GM12872 (cell line): ENCODE results near the gene WIPF2.

Experiments
- TF ChIP-seq, protein P1 (sequence below): IDR thresholded peaks from 3 replicates; pipeline ENCODE4 v1.5.1; 2011; ENCODE audit warnings: low read depth, mild to moderate bottlenecking, low read length, moderate library complexity; ENCODE audit not compliant: insufficient read depth

Gene WIPF2, protein sequence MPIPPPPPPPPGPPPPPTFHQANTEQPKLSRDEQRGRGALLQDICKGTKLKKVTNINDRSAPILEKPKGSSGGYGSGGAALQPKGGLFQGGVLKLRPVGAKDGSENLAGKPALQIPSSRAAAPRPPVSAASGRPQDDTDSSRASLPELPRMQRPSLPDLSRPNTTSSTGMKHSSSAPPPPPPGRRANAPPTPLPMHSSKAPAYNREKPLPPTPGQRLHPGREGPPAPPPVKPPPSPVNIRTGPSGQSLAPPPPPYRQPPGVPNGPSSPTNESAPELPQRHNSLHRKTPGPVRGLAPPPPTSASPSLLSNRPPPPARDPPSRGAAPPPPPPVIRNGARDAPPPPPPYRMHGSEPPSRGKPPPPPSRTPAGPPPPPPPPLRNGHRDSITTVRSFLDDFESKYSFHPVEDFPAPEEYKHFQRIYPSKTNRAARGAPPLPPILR

DNA sequence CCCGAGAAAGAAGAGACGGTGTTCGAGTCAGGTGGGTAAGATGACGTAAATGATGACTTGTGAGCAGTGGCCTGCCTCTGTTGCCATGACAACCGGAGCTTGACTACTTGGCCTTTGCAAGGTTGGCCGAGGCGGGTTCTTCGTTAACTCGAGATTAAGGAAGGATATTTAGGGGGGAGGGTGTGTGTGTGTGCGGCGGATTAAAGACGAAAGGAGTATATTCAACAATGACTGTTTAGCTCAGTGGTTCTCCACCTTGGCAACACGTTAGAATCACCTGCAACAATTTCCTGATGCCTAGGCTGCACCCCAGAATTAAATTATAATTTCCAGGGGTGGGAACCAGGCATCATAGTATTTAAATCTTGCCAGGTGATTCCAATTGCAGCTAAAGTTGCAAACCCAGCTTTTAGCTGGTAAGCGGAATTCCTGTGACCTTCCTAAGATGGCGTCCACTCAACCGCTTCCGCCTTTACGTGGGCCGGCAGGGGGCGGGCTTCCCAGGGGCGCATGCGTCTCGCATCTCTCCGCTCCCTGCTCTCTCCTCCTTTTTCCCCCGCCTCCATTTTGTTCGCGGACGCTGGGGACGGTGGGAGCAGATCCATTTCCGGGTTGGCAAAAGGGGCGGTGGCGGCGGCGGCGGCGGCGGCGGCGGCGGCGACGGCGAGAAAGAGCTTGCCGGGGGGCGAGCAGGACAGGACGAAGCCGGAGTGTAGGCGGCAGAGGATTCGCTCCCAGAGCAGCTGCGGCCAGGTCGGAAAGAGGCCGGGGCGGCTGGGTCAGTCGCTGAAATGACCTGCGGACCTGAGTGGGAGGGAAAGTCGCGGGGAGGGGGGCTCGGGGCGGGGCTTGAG, at the start of gene WIPF2:
Gene WIPF2, plus strand, starts transcription at position 565 of the 854 bp plus-strand sequence. CDS start 37,156 bp downstream, outside the sequence.
- TF ChIP-seq, protein P1, sequence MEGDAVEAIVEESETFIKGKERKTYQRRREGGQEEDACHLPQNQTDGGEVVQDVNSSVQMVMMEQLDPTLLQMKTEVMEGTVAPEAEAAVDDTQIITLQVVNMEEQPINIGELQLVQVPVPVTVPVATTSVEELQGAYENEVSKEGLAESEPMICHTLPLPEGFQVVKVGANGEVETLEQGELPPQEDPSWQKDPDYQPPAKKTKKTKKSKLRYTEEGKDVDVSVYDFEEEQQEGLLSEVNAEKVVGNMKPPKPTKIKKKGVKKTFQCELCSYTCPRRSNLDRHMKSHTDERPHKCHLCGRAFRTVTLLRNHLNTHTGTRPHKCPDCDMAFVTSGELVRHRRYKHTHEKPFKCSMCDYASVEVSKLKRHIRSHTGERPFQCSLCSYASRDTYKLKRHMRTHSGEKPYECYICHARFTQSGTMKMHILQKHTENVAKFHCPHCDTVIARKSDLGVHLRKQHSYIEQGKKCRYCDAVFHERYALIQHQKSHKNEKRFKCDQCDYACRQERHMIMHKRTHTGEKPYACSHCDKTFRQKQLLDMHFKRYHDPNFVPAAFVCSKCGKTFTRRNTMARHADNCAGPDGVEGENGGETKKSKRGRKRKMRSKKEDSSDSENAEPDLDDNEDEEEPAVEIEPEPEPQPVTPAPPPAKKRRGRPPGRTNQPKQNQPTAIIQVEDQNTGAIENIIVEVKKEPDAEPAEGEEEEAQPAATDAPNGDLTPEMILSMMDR = peak; percentile 55

DNA sequence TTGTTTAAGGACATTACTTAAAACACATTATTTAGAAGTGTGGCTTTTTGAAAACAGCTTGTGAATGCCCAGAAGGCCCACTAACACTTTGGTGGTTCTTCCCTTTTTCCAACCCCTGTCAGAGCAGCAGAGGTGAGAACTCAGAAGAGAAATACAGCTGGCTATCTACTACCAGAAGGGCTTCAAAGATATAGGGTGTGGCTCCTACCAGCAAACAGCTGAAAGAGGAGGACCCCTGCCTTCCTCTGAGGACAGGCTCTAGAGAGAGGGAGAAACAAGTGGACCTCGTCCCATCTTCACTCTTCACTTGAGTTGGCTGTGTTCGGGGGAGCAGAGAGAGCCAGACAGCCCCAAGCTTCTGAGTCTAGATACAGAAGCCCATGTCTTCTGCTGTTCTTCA, 48.8 kb upstream of the WIPF2 start:
- TF ChIP-seq, protein P1 = no peak

DNA sequence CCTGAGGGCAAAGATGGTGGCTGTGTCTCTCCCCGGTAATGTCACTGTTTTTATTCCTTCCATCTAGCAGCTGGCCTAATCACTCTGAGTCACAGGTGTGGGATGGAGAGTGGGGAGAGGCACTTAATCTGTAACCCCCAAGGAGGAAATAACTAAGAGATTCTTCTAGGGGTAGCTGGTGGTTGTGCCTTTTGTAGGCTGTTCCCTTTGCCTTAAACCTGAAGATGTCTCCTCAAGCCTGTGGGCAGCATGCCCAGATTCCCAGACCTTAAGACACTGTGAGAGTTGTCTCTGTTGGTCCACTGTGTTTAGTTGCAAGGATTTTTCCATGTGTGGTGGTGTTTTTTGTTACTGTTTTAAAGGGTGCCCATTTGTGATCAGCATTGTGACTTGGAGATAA, 47.4 kb upstream of the WIPF2 start:
- TF ChIP-seq, protein P1 = no peak

DNA sequence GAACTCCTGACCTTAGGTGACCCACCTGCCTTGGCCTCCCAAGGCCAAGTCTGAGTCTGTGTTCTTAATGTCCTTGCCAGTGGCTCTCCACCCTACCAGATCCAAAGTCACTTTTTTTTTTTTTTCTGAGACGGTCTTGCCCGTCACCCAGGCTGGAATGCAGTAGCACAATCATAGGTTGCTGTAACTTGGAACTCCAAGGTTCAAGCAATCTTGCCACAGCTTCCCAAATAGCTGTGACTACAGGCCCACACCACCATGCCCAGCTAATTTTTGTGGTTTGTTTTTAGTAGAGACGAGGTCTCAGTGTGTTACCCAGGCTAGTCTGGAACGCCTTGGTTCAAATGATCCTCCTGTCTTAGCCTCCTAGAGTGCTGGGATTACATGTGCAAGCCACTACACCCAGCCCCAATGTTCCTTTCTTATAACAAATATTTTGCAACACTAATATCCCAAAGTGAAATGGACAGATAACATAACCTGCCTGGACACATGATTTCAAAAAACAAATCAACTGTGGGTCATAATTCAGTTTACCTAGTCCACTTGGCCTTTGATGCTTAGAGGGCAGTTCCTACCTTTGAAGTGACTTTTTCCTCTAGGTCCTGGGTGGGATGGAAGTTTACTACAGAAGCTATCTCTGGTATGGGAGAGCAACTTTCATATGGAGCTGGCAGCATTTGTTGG, 45.9 kb upstream of the WIPF2 start:
- TF ChIP-seq, protein P1 = no peak

DNA sequence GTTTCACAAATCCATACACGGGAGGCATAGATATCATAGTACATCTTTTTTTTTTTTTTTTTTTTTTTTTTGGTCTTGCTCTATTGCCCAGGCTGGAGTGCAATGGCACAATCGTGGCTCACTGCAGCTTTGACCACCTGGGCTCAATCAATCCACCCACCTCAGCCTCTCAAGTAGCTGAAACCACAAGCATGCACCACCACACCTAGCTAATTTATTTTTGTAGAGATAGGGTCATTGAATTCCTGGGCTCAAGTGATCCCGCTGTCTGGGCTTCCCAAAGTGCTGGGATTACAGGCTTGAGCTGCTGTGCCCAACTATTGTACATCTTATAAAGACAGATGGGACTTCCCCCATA, 45.3 kb upstream of the WIPF2 start:
- TF ChIP-seq, protein P1 = no peak

DNA sequence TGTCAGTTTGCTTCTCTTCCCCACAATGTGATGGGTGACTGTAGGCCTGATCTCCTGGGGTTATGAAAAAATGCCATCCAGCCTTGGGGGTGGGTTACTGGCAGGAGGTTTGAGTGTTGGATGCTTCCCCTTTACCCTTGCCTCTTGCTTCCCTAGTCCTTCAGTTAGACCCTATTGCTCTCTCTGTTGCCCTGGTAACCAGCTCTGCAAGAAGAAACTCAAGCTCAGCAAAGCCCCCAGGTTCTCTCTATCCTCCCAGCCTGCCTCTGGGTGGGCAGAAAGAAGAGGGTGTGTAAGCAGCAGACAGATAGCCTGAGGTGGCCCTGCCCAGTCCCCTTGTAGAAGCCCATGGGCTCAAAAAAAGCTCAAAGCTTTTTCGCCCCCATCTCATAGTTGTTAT, 44.6 kb upstream of the WIPF2 start:
- TF ChIP-seq, protein P1 = no peak

DNA sequence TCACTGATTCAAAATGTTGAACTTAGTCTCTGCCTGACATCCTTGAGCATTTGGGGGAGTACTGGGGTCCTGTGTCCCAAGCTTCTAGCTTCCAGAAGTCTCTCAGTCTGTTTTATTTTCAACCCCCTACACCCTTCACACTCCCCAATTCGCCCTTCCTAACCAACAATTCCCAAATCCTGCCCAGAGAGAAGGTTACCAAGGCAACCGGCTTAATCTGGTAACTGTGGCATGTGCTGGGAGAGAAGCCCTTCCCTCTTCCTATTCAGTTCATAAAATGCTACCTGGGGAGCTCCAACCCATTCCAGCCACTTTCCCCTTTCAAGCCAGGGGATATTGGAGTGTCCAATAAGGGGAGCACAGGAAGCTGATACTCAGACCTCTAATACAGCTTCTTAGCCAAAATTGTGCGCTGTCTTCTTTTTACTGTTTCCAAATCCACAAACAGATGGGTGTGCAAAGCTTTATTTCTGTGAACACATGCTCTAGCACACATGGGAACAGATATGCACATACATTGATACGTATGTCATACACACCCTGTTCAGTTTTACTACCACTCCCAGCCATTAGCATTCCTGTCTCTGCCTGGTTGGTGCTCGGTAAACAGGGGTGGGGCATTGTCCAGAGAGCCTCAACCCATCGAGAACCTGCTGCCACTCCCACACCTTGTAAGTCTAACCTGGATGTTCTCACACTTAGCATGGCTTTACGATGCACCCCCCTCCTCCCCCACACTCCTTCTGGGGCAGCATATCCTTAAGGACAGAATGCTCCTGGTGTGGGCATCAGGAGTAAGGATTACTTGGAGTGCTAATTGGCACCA, 43.0 kb upstream of the WIPF2 start:
- TF ChIP-seq, protein P1 = no peak
